Measurements from ENCODE around the gene NEURL1.

NEURL1 gene

GRCh38 chr10:103574097-103575061 lies 80.9 kb downstream of the NEURL1 start:
- H2BK120ac ChIP-seq (ENCODE audit: low read depth, low read length): no peak overlapping the region

DNA sequence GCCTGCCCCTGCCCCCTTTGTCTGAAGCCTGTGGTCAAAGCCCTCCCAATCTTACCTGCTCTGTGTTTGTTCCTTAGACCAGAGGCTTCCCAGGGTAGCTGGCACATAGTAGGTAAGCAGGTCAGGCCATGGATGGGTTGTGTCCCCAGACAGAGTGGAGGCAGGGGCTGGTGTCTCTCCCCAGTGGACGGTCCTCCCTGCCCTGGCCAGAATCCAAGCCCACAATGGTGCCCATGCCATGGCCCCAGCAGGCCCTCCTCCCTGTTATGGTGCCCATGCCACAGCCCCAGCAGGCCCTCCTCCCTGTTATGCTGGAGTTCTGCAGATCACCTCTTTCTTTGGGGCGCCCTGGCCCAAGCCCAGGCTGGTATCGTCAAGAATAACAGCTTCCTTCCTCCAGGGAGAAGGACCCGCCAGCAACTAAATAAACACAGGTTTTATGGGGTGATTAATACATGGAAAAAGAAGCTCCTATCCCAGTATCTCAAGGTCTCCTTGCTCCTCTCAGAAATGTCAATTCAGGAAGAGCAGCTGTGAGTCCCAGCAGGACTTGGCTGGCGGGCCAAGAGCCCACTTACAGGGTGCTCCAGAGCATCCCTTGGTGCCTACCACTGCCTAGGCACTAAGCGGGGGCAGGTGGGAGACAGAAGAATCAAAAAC lies 82.0 kb downstream of the NEURL1 start:
- Histone ChIP-seq H4K8ac (ENCODE audit: low read depth, low read length) (no peak overlapping the region), H2BK5ac (ENCODE audit: low read length) (peak overlapping the region; percentile 26), H2BK120ac (ENCODE audit: low read depth, low read length) (no peak overlapping the region), H3K4ac (ENCODE audit: low read length) (no peak overlapping the region), H3K79me1 (ENCODE audit: low read depth, low read length) (no peaks in the 10 kb centered on the region), H3K27ac (replicated peaks; ENCODE audit: low read length) (no peak overlapping the region), H3K36me3 (replicated peaks in 1 of 2; ENCODE audit: control insufficient read depth in 2 of 2, insufficient read depth in 2 of 2, low read length in 2 of 2) (no peaks in the 10 kb centered on the region), H2AK5ac (ENCODE audit: low read depth, low read length) (no peak overlapping the region), H3K4me1 (ENCODE audit: control insufficient read depth in 2 of 2, insufficient read depth in 1 of 2, low read depth in 1 of 2, low read length in 2 of 2) (peaks cover 0 to 5% of the 10 kb centered on the region in 2 donors), H2BK15ac (ENCODE audit: low read length) (peak overlapping the region; percentile 22), H3K18ac (ENCODE audit: low read length) (no peak overlapping the region), H3K9ac (ENCODE audit: low read depth, low read length, poor library complexity) (no peak overlapping the region), H3K9me3 (replicated peaks in 1 of 2; ENCODE audit: control insufficient read depth in 2 of 2, insufficient read depth in 1 of 2, low read depth in 1 of 2, low read length in 2 of 2) (no peaks in the 10 kb centered on the region), H3K27me3 (ENCODE audit: control insufficient read depth in 3 of 3, insufficient read depth in 3 of 3, low read depth in 1 of 3, low read length in 3 of 3) (peaks cover 0 to 11% (median 0%) of the 10 kb centered on the region in 3 experiments), H3K4me2 (ENCODE audit: insufficient read depth, low read length, poor library complexity, severe bottlenecking) (no peak overlapping the region), H2BK12ac (ENCODE audit: low read length) (no peak overlapping the region), H3K4me3 (ENCODE audit: low read length in 2 of 2) (no peak overlapping the region), H3K14ac (ENCODE audit: low read length) (no peak overlapping the region), H3K23ac (ENCODE audit: low read depth, low read length, poor library complexity) (no peak overlapping the region), H2AFZ (ENCODE audit: low read length) (no peak overlapping the region), H4K91ac (ENCODE audit: low read depth, low read length, poor library complexity) (no peak overlapping the region)
- WGBS, 2 donors (ENCODE audit: extremely low coverage in 2 of 2, insufficient read length in 2 of 2, insufficient replicate concordance in 1 of 2): no CpG with 5 or more reads among the region's 6 CpGs
- DNase-seq (ENCODE audit: low spot score): no peak

More at GRCh38 chr10:103574097-103575061, 80.9 kb downstream of the NEURL1 start:
- H3K9ac ChIP-seq (ENCODE audit: low read depth, low read length, poor library complexity): no peak overlapping the region
- no peak overlapping the region for H3K23ac ChIP-seq (ENCODE audit: low read depth, low read length, poor library complexity)
- no peak overlapping the region for H4K8ac ChIP-seq (ENCODE audit: low read depth, low read length)
- H3K27ac ChIP-seq (replicated peaks; ENCODE audit: low read length): no peak overlapping the region
- no peaks in the 10 kb centered on the region for H3K79me1 ChIP-seq (ENCODE audit: low read depth, low read length)
- H4K91ac ChIP-seq (ENCODE audit: low read depth, low read length, poor library complexity): no peak overlapping the region
- WGBS, 2 donors (ENCODE audit: extremely low coverage in 2 of 2, insufficient read length in 2 of 2, insufficient replicate concordance in 1 of 2): no CpG with 5 or more reads among the region's 16 CpGs
- H3K27me3 ChIP-seq (ENCODE audit: control insufficient read depth in 3 of 3, insufficient read depth in 3 of 3, low read depth in 1 of 3, low read length in 3 of 3): peaks cover 0 to 11% (median 0%) of the 10 kb centered on the region in 3 experiments
- no peak overlapping the region for H3K4ac ChIP-seq (ENCODE audit: low read length)
- DNase-seq (ENCODE audit: low spot score): no peak
- H3K4me3 ChIP-seq (ENCODE audit: low read length in 2 of 2): no peak overlapping the region
- H3K4me2 ChIP-seq (ENCODE audit: insufficient read depth, low read length, poor library complexity, severe bottlenecking): no peak overlapping the region
- no peak overlapping the region for H2BK5ac ChIP-seq (ENCODE audit: low read length)
- no peaks in the 10 kb centered on the region for H3K9me3 ChIP-seq (replicated peaks in 1 of 2; ENCODE audit: control insufficient read depth in 2 of 2, insufficient read depth in 1 of 2, low read depth in 1 of 2, low read length in 2 of 2)
- H3K4me1 ChIP-seq (ENCODE audit: control insufficient read depth in 2 of 2, insufficient read depth in 1 of 2, low read depth in 1 of 2, low read length in 2 of 2): no peaks in the 10 kb centered on the region
- H2AFZ ChIP-seq (ENCODE audit: low read length): no peak overlapping the region
- H3K18ac ChIP-seq (ENCODE audit: low read length): no peak overlapping the region
- H2BK12ac ChIP-seq (ENCODE audit: low read length): no peak overlapping the region
- H2BK15ac ChIP-seq (ENCODE audit: low read length): no peak overlapping the region
- H3K36me3 ChIP-seq (replicated peaks in 1 of 2; ENCODE audit: control insufficient read depth in 2 of 2, insufficient read depth in 2 of 2, low read length in 2 of 2): no peaks in the 10 kb centered on the region
- no peak overlapping the region for H2AK5ac ChIP-seq (ENCODE audit: low read depth, low read length)
- H3K14ac ChIP-seq (ENCODE audit: low read length): no peak overlapping the region

- Histone ChIP-seq H3K4me2 (ENCODE audit: insufficient read depth, low read length, poor library complexity, severe bottlenecking) (no peak overlapping the region), H3K4me1 (ENCODE audit: control insufficient read depth in 2 of 2, insufficient read depth in 1 of 2, low read depth in 1 of 2, low read length in 2 of 2) (peaks cover 0 to 5% of the 10 kb centered on the region in 2 donors), H3K36me3 (replicated peaks in 1 of 2; ENCODE audit: control insufficient read depth in 2 of 2, insufficient read depth in 2 of 2, low read length in 2 of 2) (no peaks in the 10 kb centered on the region), H2BK12ac (ENCODE audit: low read length) (no peak overlapping the region), H3K4ac (ENCODE audit: low read length) (no peak overlapping the region), H2BK120ac (ENCODE audit: low read depth, low read length) (no peak overlapping the region), H2AFZ (ENCODE audit: low read length) (no peak overlapping the region), H4K91ac (ENCODE audit: low read depth, low read length, poor library complexity) (no peak overlapping the region), H4K8ac (ENCODE audit: low read depth, low read length) (no peak overlapping the region), H3K27me3 (ENCODE audit: control insufficient read depth in 3 of 3, insufficient read depth in 3 of 3, low read depth in 1 of 3, low read length in 3 of 3) (peaks cover 0 to 11% (median 0%) of the 10 kb centered on the region in 3 experiments), H3K79me1 (ENCODE audit: low read depth, low read length) (no peaks in the 10 kb centered on the region), H3K14ac (ENCODE audit: low read length) (no peak overlapping the region), H2BK15ac (ENCODE audit: low read length) (no peak overlapping the region), H3K9me3 (replicated peaks in 1 of 2; ENCODE audit: control insufficient read depth in 2 of 2, insufficient read depth in 1 of 2, low read depth in 1 of 2, low read length in 2 of 2) (no peaks in the 10 kb centered on the region), H2BK5ac (ENCODE audit: low read length) (peak overlapping the region; percentile 26), H3K18ac (ENCODE audit: low read length) (no peak overlapping the region), H3K4me3 (ENCODE audit: low read length in 2 of 2) (no peak overlapping the region), H3K27ac (replicated peaks; ENCODE audit: low read length) (no peak overlapping the region), H3K9ac (ENCODE audit: low read depth, low read length, poor library complexity) (no peak overlapping the region), H2AK5ac (ENCODE audit: low read depth, low read length) (no peak overlapping the region), H3K23ac (ENCODE audit: low read depth, low read length, poor library complexity) (no peak overlapping the region)
- no peak for DNase-seq (ENCODE audit: low spot score)
- no CpG with 5 or more reads among the region's 1 CpG for WGBS, 2 donors (ENCODE audit: extremely low coverage in 2 of 2, insufficient read length in 2 of 2, insufficient replicate concordance in 1 of 2)
Measured at GRCh38 chr10:103576076-103576471, 82.6 kb downstream of the NEURL1 start.

DNA sequence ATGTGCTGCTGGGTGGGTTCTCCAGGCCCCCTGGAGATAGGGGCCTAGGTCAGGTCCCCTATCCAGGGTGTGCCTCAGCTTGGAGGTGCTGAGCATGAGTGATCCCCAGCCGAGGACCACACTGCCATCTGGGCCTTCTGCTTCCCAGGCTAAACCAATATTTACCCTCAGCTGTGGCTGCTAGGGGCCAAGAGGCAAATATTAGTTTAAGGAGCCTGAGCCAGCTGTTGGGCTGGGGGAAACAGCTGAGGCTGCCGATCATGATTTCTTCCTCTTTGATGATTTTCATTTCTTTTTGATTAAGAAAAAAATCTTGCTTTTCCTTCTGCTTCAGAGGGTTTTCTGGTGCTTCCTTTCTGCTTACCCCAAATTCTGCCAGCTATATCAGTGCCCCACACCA lies 83.4 kb downstream of the NEURL1 start:
- WGBS, 2 donors (ENCODE audit: extremely low coverage in 2 of 2, insufficient read length in 2 of 2, insufficient replicate concordance in 1 of 2): no CpG with 5 or more reads among the region's 2 CpGs
- H3K23ac ChIP-seq (ENCODE audit: low read depth, low read length, poor library complexity): no peak overlapping the region
- H2BK15ac ChIP-seq (ENCODE audit: low read length): no peak overlapping the region
- no peak overlapping the region for H3K18ac ChIP-seq (ENCODE audit: low read length)
- no peak overlapping the region for H3K4me2 ChIP-seq (ENCODE audit: insufficient read depth, low read length, poor library complexity, severe bottlenecking)
- H3K27me3 ChIP-seq (ENCODE audit: control insufficient read depth in 3 of 3, insufficient read depth in 3 of 3, low read depth in 1 of 3, low read length in 3 of 3): peaks cover 0 to 11% (median 0%) of the 10 kb centered on the region in 3 experiments
- H4K8ac ChIP-seq (ENCODE audit: low read depth, low read length): no peak overlapping the region
- H2BK5ac ChIP-seq (ENCODE audit: low read length): no peak overlapping the region
- H2AK5ac ChIP-seq (ENCODE audit: low read depth, low read length): no peak overlapping the region
- H2BK120ac ChIP-seq (ENCODE audit: low read depth, low read length): no peak overlapping the region
- no peak overlapping the region for H3K27ac ChIP-seq (replicated peaks; ENCODE audit: low read length)
- no peaks in the 10 kb centered on the region for H3K36me3 ChIP-seq (replicated peaks in 1 of 2; ENCODE audit: control insufficient read depth in 2 of 2, insufficient read depth in 2 of 2, low read length in 2 of 2)
- peaks cover 0 to 5% of the 10 kb centered on the region in 2 donors for H3K4me1 ChIP-seq (ENCODE audit: control insufficient read depth in 2 of 2, insufficient read depth in 1 of 2, low read depth in 1 of 2, low read length in 2 of 2)
- no peaks in the 10 kb centered on the region for H3K9me3 ChIP-seq (replicated peaks in 1 of 2; ENCODE audit: control insufficient read depth in 2 of 2, insufficient read depth in 1 of 2, low read depth in 1 of 2, low read length in 2 of 2)
- H3K4ac ChIP-seq (ENCODE audit: low read length): no peak overlapping the region
- no peak overlapping the region for H3K4me3 ChIP-seq (ENCODE audit: low read length in 2 of 2)
- H3K9ac ChIP-seq (ENCODE audit: low read depth, low read length, poor library complexity): no peak overlapping the region
- no peak overlapping the region for H4K91ac ChIP-seq (ENCODE audit: low read depth, low read length, poor library complexity)
- H2BK12ac ChIP-seq (ENCODE audit: low read length): no peak overlapping the region
- DNase-seq (ENCODE audit: low spot score): no peak
- H3K79me1 ChIP-seq (ENCODE audit: low read depth, low read length): no peaks in the 10 kb centered on the region
- H3K14ac ChIP-seq (ENCODE audit: low read length): no peak overlapping the region
- no peak overlapping the region for H2AFZ ChIP-seq (ENCODE audit: low read length)

All from neuronal stem cell (in vitro differentiated cells).